Mesothelial cell of epicardium (in vitro differentiated cells): Measurements from ENCODE around the gene PANK1. TPM values are rescaled to one million over a fixed set of nuclear protein-coding genes. Genes with fewer than 3 reads are reported as not detected.
A peak's percentile ranks its signal among the peaks of the same experiment; 100 is the strongest.
"Not testable (repeated sequence)": the region's sequence is repeated elsewhere in the genome, so short reads cannot be mapped to it uniquely, and the experiment has no call there.

Source experiments
- DNase-seq, 2 experiments: peaks; one replicate each; pipeline ENCODE4 v3.0.0; 2021; ENCODE audit warnings: low spot score in 2 of 2; ENCODE audit not compliant: unreplicated experiment in 2 of 2
- H3K27ac Mint-ChIP-seq: 2 replicates; pipeline ENCODE4 v1.8.0; 2021; ENCODE audit warnings: mixed read lengths
- H3K27me3 Mint-ChIP-seq: 2 replicates; pipeline ENCODE4 v1.8.0; 2021; ENCODE audit warnings: low read depth, mixed read lengths
- H3K36me3 Mint-ChIP-seq: 2 replicates; pipeline ENCODE4 v1.8.0; 2021; ENCODE audit warnings: mixed read lengths
- H3K4me1 Mint-ChIP-seq: 2 replicates; pipeline ENCODE4 v1.8.0; 2021; ENCODE audit warnings: mixed read lengths
- H3K4me3 Mint-ChIP-seq: 2 replicates; pipeline ENCODE4 v1.8.0; 2021; ENCODE audit warnings: mild to moderate bottlenecking, moderate library complexity, mixed read lengths
- H3K9me3 Mint-ChIP-seq: 2 replicates; pipeline ENCODE4 v1.8.0; 2021; ENCODE audit warnings: mixed read lengths
- CTCF ChIP-seq: fragments of 200-600 bp; sonication (generic); IDR thresholded peaks from one replicate; pipeline ENCODE4 v1.5.0; 2021; ENCODE audit warnings: antibody characterized with exemption; ENCODE audit not compliant: unreplicated experiment
- total RNA-seq: library from RNA; stranded (reverse); gene quantifications from 3 replicates; pipeline ENCODE4 v1.2.1, GENCODE V29; 2021

Gene PANK1
- total RNA-seq, 1 donor from 2014 or later, result 27.2 TPM

- no peak for TF ChIP-seq CTCF
- Mint-ChIP-seq H3K27ac (no peak overlapping the region), H3K27me3 (no peaks in the 10 kb centered on the region), H3K4me1 (peaks cover 8% of the 10 kb centered on the region), H3K9me3 (peaks cover 22% of the 10 kb centered on the region), H3K36me3 (peaks cover 34% of the 10 kb centered on the region), H3K4me3 (no peak overlapping the region)
- no peak for DNase-seq
Measured at GRCh38 chr10:89621438-89621837, 23.6 kb downstream of the PANK1 start.

GRCh38 chr10:89620296-89620695, 24.7 kb downstream of the PANK1 start:
- not testable (repeated sequence) for H3K4me1 Mint-ChIP-seq, H3K27ac Mint-ChIP-seq, H3K27me3 Mint-ChIP-seq, DNase-seq, H3K4me3 Mint-ChIP-seq
- Mint-ChIP-seq H3K9me3 (peaks cover 22% of the 10 kb centered on the region), H3K36me3 (peaks cover 34% of the 10 kb centered on the region)

GRCh38 chr10:89615824-89616223, 29.2 kb downstream of the PANK1 start:
- H3K4me3 Mint-ChIP-seq, result no peak overlapping the region
- H3K36me3 Mint-ChIP-seq, result peaks cover 35% of the 10 kb centered on the region
- peak overlapping the region; percentile 21 for H3K27ac Mint-ChIP-seq
- H3K9me3 Mint-ChIP-seq, result peaks cover 22% of the 10 kb centered on the region
- TF ChIP-seq CTCF, result no peak
- H3K27me3 Mint-ChIP-seq, result no peaks in the 10 kb centered on the region
- H3K4me1 Mint-ChIP-seq, result peaks cover 24% of the 10 kb centered on the region
- no peak for DNase-seq

- peaks cover 35% of the 10 kb centered on the region for H3K36me3 Mint-ChIP-seq
- peaks cover 25% of the 10 kb centered on the region for H3K4me1 Mint-ChIP-seq
- peaks cover 17% of the 10 kb centered on the region for H3K9me3 Mint-ChIP-seq
- TF ChIP-seq CTCF, result no peak
- H3K27ac Mint-ChIP-seq, result no peak overlapping the region
- no peaks in the 10 kb centered on the region for H3K27me3 Mint-ChIP-seq
- no peak overlapping the region for H3K4me3 Mint-ChIP-seq
- DNase-seq, result no peak
Measured at GRCh38 chr10:89615112-89615511, 29.9 kb downstream of the PANK1 start.

- H3K4me3 Mint-ChIP-seq, result no peak overlapping the region
- peaks cover 4% of the 10 kb centered on the region for H3K9me3 Mint-ChIP-seq
- peak overlapping the region; percentile 75 for H3K27ac Mint-ChIP-seq
- no peaks in the 10 kb centered on the region for H3K27me3 Mint-ChIP-seq
- TF ChIP-seq CTCF, result no peak
- DNase-seq, result no peak
- peaks cover 26% of the 10 kb centered on the region for H3K4me1 Mint-ChIP-seq
- peaks cover 36% of the 10 kb centered on the region for H3K36me3 Mint-ChIP-seq
Measured at GRCh38 chr10:89613582-89613981, 31.5 kb downstream of the PANK1 start.

- Mint-ChIP-seq H3K9me3 (no peaks in the 10 kb centered on the region), H3K27ac (no peak overlapping the region), H3K4me3 (no peak overlapping the region), H3K27me3 (no peaks in the 10 kb centered on the region), H3K36me3 (peaks cover 38% of the 10 kb centered on the region), H3K4me1 (peaks cover 26% of the 10 kb centered on the region)
- no peak for DNase-seq
- TF ChIP-seq CTCF, result no peak
Measured at GRCh38 chr10:89611282-89611681, 33.8 kb downstream of the PANK1 start.
